Anterior cingulate cortex (tissue), 58 donors: ENCODE results near the gene TDRD15.
"Not testable (repeated sequence)": the region's sequence is repeated elsewhere in the genome, so short reads cannot be mapped to it uniquely, and the experiment has no call there.

Source experiments
- DNase-seq, 58 donors: peaks; one replicate each; lab custom pipeline; 2025; lab: John Stamatoyannopoulos, UW

The TDRD15 gene

GRCh38 chr2:21142149-21142548 is 18.4 kb downstream of the TDRD15 start:
- DNase-seq, result no peak

DNA sequence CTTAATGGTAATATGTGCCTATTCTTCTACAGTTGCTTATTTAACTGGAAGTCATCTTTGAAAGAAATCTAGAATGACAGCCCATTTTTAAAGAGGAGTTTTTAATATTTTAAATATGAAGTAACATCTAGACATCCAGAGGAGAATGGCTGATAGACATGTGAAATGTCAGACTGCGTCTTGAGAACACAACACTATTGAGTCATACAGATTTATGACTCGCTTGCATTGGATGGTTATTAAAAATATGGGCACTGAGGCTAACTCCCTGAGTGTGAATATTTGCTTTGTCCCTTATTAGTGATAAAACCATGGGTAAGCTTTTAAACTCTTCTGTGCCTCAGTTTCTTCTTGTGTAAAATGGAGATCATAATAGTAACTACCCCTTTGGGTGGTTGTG is 22.9 kb downstream of the TDRD15 start:
- no peak for DNase-seq

- no peak for DNase-seq
Measured at GRCh38 chr2:21148718-21149117, 24.9 kb downstream of the TDRD15 start.

GRCh38 chr2:21151234-21151633 is 27.5 kb downstream of the TDRD15 start:
- DNase-seq, result not testable (repeated sequence)

DNA sequence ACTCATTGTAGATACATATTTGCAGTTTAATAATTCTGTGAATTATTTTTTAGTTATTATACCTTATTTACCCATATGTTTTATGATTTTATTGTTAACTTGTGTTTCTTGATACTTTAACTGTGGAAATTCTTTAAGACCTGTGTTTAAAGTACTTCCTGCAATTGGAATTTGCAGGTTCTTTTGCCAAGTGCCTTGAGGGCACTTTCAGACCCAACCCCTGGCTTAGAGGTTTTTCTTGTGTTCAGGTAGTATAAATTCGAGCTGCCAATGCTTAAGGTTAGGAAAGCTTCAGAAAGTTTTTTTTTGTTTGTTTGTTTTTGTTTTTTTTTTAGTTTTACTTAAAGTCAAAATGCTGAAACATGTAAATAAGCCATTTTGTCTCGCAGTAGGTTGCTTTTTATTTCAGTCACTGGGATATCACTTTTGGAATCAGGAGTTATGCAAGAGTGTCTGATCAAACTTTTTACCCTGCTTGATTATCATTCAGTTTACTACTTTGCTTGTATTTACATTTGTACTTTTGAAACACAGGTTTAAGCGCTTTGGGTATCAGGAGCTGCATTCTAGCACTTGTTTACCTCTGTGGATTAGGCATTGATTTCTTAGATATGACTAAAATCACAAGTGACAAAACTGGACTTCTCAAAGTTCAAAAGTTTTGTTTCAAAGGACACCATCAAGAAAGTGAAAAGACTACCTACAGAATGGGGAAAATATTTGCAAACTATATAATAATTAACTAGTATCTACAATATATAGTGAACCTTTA is 31.8 kb downstream of the TDRD15 start:
- no peak for DNase-seq

DNA sequence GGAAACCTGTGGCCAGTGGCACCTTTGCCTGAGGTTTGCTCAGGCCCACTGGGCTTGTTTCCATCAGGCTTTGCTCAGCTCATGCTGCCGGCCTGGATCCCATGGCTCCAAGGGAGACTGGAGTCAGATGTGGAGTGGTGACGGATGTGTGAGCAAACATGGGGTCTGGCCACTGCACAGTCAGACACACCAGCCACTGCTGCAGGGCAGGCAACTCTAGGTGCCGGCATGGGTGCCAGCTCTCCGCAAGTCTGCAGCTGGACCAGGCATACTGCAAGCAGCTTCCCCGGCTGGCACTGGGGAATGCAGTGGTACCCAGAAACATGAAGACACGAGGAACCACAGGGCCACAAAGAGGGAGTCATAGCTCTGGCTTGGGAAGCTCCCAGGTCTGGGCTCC is 37.4 kb downstream of the TDRD15 start:
- DNase-seq, result no peak

GRCh38 chr2:21161832-21162614 is 38.3 kb downstream of the TDRD15 start:
- DNase-seq, result no peak

DNA sequence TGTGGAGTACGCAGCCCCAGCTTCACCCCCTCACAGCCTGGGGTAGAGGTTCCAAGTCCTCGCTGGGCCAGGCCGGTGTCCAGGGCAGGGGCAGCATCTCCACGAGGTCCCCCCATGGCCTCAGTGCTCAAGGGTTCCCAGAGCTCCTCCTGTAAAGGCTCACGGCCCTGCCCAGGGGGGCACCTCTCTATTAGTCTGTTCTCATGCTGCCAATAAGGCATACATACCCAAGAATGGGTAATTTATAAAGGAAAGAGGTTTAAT is 38.8 kb downstream of the TDRD15 start:
- no peak for DNase-seq

- no peak for DNase-seq
Measured at GRCh38 chr2:21163213-21163612, 39.4 kb downstream of the TDRD15 start.

GRCh38 chr2:21165350-21165749 is 41.6 kb downstream of the TDRD15 start:
- DNase-seq, result no peak

DNA sequence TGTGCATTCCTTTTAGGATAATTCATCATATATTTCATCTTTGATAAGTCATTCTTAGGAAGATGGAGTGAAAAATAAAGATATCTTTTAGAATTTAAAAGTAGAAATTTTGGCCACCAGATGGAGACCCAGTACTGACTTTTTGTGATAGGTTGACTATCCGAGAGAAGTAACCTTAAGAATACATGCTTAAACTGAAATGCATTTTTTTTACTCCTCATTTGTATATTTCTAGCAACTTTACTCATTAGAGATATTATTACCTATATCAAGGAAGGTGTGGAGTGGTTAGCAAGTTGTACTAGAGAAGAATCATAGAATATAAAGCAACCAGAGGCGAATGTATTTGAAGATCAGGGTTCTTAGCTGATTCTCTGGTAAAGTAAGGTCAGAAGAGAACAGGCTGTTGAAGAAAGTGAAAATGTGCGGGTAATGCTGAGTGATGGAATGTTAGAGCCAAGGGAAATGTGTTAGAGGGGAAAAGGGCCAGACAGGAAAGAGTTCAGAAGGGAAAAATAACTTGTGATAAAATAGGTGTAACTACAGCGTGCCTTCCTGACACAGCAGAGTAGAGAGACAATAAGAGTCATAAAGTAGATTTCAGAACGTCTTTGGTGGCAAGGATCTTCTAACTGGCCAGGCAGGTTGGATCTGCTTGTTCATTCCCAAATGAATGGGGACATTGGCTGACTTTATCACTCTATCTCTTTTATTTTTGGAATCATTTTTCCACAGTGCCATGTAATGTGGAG is 52.3 kb downstream of the TDRD15 start:
- peak in 4 of 58 donors; percentile 2 to 53 (median 11) for DNase-seq

DNA sequence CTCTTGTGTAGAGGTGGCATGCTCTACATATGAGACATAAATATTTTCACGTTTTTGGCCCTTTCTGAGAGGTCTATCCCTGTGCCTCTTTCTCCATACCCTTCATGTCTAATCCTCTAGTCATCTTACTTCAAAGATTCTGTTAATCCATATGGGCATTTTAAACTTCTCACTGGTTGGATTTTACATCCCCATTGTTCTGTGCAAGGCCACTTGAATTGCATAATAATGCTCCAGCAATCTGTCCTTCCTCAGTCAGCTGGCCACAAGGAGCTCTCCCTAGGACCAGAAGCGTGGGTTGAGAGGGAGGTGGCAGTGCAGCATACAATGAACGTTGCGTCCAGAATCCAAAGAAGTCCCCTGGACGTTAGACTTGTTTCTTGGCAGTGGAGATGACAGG is 58.2 kb downstream of the TDRD15 start:
- no peak for DNase-seq

DNA sequence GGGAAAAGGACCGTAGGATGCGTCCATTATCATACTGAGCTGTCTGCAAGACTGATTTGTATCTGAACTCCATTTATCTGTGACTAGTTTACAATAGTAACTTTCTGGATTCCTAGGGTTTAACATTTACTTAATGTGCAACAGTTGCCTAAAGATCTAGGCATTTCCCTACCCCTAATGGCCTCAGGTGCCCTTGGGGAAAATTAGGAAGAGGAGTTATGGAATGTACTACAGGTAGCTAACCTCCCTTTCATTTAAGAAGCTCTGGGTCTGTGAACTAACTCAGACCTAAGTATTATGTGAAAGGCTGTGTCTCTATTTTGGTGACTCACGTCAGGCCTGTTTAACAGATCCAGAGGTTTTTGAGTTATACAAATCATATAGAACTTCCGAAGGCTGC is 59.5 kb downstream of the TDRD15 start:
- DNase-seq, result no peak

DNA sequence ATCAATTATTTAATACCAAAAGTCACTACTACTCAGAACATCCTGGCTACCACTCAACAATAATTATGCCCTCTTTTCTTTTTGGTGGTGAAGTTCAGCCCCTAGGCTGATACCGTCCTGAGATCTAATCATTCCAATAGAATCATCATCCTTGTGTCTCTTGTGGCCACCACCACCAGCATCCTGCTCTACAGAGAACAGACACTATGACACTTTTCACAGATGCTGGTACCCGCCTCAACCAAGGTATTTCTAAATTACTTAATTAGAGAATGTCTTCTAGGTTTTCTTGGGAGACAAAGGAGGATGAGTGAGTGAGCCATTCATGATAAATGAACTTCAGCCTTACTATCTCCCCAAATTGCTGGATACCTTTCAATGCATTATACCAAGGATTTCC is 60.0 kb downstream of the TDRD15 start:
- no peak for DNase-seq

DNA sequence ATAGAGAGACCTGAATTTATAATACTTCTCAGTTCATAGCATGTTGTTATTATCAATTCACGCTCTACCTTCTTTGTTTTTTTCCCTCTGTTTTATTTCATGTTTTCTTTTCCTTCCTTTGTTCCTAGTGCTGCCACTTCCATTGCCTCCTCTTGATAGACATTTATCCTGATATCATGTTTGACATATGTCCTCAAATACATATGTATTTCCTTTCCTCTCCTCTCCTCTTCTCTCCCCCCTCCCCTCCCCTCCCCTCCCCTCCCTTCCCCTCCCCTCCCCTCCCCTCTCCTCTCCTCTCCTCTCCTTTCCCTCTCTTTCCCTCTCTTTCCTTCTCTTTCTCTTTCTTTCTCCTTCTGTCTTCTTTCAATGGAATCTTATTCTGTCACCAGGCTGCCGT is 67.8 kb downstream of the TDRD15 start:
- DNase-seq, result no peak
